GM12878 (cell line): ENCODE data around the gene PEX26. TPM values are rescaled to one million over a fixed set of nuclear protein-coding genes. Genes with fewer than 3 reads are reported as not detected.

Experiments
- BHLHE40 ChIP-seq, 2 experiments: fragments of 450-650 bp in 1 of 2; IDR thresholded peaks; 2 replicates each; pipeline ENCODE4 v1.6.1; 2011 to 2017; ENCODE audit warnings: low read depth in 2 of 2, borderline replicate concordance in 1 of 2, improper control_type of control experiment in 1 of 2, low read length in 1 of 2, mild to moderate bottlenecking in 1 of 2
- CHD2 ChIP-seq: IDR thresholded peaks from 2 replicates; pipeline ENCODE4 v1.6.1; 2011; ENCODE audit warnings: low read depth, low read length, improper control_type of control experiment, borderline replicate concordance
- CHD4 ChIP-seq: fragments of 200-600 bp; sonication (generic); IDR thresholded peaks from 2 replicates; pipeline ENCODE4 v1.6.1; 2016; ENCODE audit warnings: mild to moderate bottlenecking
- ELK1 ChIP-seq: IDR thresholded peaks from 2 replicates; pipeline ENCODE4 v1.6.1; 2012; ENCODE audit warnings: low read depth, low read length, improper control_type of control experiment
- FOXK2 ChIP-seq: fragments of 450-650 bp; IDR thresholded peaks from 2 replicates; pipeline ENCODE4 v1.6.1; 2017; ENCODE audit warnings: mild to moderate bottlenecking, moderate library complexity
- GABPA ChIP-seq: IDR thresholded peaks from 2 replicates; pipeline ENCODE4 v1.6.1; 2014; ENCODE audit warnings: antibody characterized with exemption, low read depth, mild to moderate bottlenecking, inconsistent platforms
- HCFC1 ChIP-seq: fragments of 150-350 bp; IDR thresholded peaks from 2 replicates; pipeline ENCODE4 v1.6.1; 2014; ENCODE audit warnings: low read length
- HDAC2 ChIP-seq: fragments of 200-600 bp; sonication (generic); IDR thresholded peaks from 2 replicates; pipeline ENCODE4 v1.6.1; 2017
- HDGF ChIP-seq: fragments of 450-650 bp; IDR thresholded peaks from 2 replicates; pipeline ENCODE4 v1.6.1; 2016; ENCODE audit warnings: antibody characterized with exemption
- IKZF1 ChIP-seq: fragments of 450-650 bp; conservative IDR thresholded peaks from 2 replicates; pipeline ENCODE4 v1.6.1; 2017; ENCODE audit warnings: antibody characterized with exemption, mild to moderate bottlenecking
- MAX ChIP-seq: IDR thresholded peaks from 2 replicates; pipeline ENCODE4 v1.6.1; 2012; ENCODE audit warnings: low read depth, low read length, improper control_type of control experiment
- MEF2A ChIP-seq: IDR thresholded peaks from 2 replicates; pipeline ENCODE4 v1.6.1; 2011; ENCODE audit warnings: low read depth, mild to moderate bottlenecking, low read length, moderate library complexity; ENCODE audit not compliant: insufficient read depth
- MLLT1 ChIP-seq: fragments of 450-650 bp; IDR thresholded peaks from 2 replicates; pipeline ENCODE4 v1.6.1; 2016; ENCODE audit warnings: mild to moderate bottlenecking
- NKRF ChIP-seq: fragments of 450-650 bp; conservative IDR thresholded peaks from 2 replicates; pipeline ENCODE4 v1.6.1; 2017; ENCODE audit warnings: mild to moderate bottlenecking, moderate library complexity
- PKNOX1 ChIP-seq: fragments of 450-650 bp; IDR thresholded peaks from 2 replicates; pipeline ENCODE4 v1.6.1; 2016; ENCODE audit warnings: mild to moderate bottlenecking
- SMAD5 ChIP-seq: IDR thresholded peaks from 2 replicates; pipeline ENCODE4 v1.6.1; 2016; ENCODE audit warnings: antibody characterized with exemption, low read depth
- TARDBP ChIP-seq: IDR thresholded peaks from 2 replicates; pipeline ENCODE4 v1.6.1; 2016; ENCODE audit warnings: borderline replicate concordance
- ZBTB11 ChIP-seq: fragments of 450-650 bp; formaldehyde crosslinking; IDR thresholded peaks from 2 replicates; pipeline ENCODE4 v1.5.0; 2022; ENCODE audit warnings: mild to moderate bottlenecking, missing genetic modification characterization
- ZSCAN29 ChIP-seq: fragments of 450-650 bp; IDR thresholded peaks from 2 replicates; pipeline ENCODE4 v1.6.1; 2017; ENCODE audit warnings: mild to moderate bottlenecking, moderate library complexity
- polyA plus RNA-seq, 11 experiments: library from polyadenylated mRNA; depleted of rRNA in 4 of 11; unstranded in 6 of 11; stranded (reverse) in 5 of 11; fragments of >200 nt; fragmentation: Nextera tagmentation in 4 of 11; fragmentation: Illumina TruSeq in 1 of 11; extraction: Ambion mirVana in 4 of 11; extraction: Trizol in 1 of 11; gene quantifications; 1 replicate in 1 of 11; 2 replicates in 10 of 11; pipeline versions ENCODE4 v1.2.1 to v1.2.3, GENCODE V29; 2011 to 2016; ENCODE audit warnings: inconsistent platforms in 2 of 11, missing spikeins in 2 of 11, low read depth in 1 of 11
- total RNA-seq, 4 experiments: library from RNA; depleted of rRNA in 3 of 4; stranded (reverse); fragments of >200 nt in 3 of 4; fragmentation: Illumina TruSeq in 1 of 4; extraction: Trizol in 1 of 4; gene quantifications; 2 replicates each; pipeline versions ENCODE4 v1.2.1 to v1.2.3, GENCODE V29; 2013 to 2021

PEX26 gene
- total and polyA plus RNA-seq, 10 of the 15 experiments (the other 5 are each of a cell fraction or from before 2014, with no cell fraction given): 0.79 to 50.8 (median 22.4) TPM

GRCh38 chr22:18077639-18078328 lies at the start of gene PEX26 (continued):
- TF ChIP-seq MAX (peak; percentile 67; the same call in 1 of the 2 replicates), CHD4 (no peak), MLLT1 (no peak), IKZF1 (peak; percentile 99), GABPA (peak; percentile 93), HDGF (no peak), HCFC1 (peak; percentile 96), BHLHE40 (IDR thresholded peaks at IDR 0.05; ENCODE audit: borderline replicate concordance in 1 of 2, low read depth in 2 of 2, low read length in 1 of 2) (peak in 1 of 2 experiments; percentile 59; a peak in 2 of 4 replicates), FOXK2 (peak; percentile 53), TARDBP (peak; percentile 79), HDAC2 (no peak), ZBTB11 (peak; percentile 38; the same call in 1 of the 2 replicates), ZSCAN29 (no peak), SMAD5 (peak; percentile 71), PKNOX1 (no peak), ELK1 (peak; percentile 83), MEF2A (no peak), NKRF (peak; percentile 80), CHD2 (peak; percentile 91)
